ENCODE data around the gene AQR.

Gene AQR

GRCh38 chr15:34879107-34879506, 90.4 kb downstream of the AQR start:
- DNase-seq (ENCODE audit: low spot score): no peak

DNA sequence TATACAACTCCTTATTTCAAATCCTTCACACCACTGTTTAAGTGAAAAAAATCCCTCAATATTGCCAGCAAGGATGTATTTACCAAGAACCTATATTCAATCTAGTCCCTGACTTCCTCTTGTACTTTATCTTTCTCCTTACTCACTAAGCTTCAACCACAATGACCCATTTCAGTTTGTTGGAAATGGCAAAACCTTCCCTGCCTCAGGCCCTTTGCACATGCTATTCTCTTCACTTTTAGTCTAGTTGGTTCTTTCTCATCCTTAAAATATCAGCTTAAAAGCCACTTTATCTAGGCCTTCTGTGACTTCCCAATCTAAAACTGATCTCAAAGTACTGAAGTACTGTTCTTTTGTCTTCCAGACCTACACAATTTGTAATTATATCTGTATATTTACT, 92.9 kb downstream of the AQR start:
- no peak for DNase-seq (ENCODE audit: low spot score)

DNA sequence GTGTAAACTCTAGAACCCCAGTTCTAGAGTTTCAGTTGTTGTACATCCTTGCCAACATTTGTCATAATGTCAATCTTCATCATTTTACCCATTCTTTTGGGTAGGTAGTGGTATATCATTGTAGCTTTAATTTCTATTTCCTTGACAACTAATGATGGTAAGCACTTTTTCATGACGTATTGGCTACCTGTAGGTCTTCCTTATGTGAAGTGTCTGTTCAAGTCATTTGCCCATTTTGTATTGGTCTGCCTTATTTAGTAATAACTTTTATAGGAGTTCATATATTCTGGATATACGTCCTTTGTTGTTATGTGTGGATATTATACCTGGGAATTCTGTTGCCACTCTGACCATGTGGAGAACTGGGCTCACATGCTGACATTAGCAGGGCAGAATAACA, 100.4 kb downstream of the AQR start:
- DNase-seq (ENCODE audit: low spot score): no peak

GRCh38 chr15:34865531-34865930, 104.0 kb downstream of the AQR start:
- DNase-seq (ENCODE audit: low spot score): no peak

GRCh38 chr15:34861214-34861613, 108.3 kb downstream of the AQR start:
- no peak for DNase-seq (ENCODE audit: low spot score)

GRCh38 chr15:34855893-34856292, 113.6 kb downstream of the AQR start:
- no peak for DNase-seq (ENCODE audit: low spot score)

- no peak for DNase-seq (ENCODE audit: low spot score)
Measured at GRCh38 chr15:34855413-34855812, 114.1 kb downstream of the AQR start.

- no peak for DNase-seq (ENCODE audit: low spot score)
Measured at GRCh38 chr15:34854232-34854631, 115.3 kb downstream of the AQR start.

GRCh38 chr15:34853001-34853758, 116.4 kb downstream of the AQR start:
- DNase-seq (ENCODE audit: low spot score): no peak

- no peak for DNase-seq (ENCODE audit: low spot score)
Measured at GRCh38 chr15:34851751-34852150, 117.8 kb downstream of the AQR start.

- DNase-seq (ENCODE audit: low spot score): no peak
Measured at GRCh38 chr15:34851007-34851406, 118.5 kb downstream of the AQR start.

DNA sequence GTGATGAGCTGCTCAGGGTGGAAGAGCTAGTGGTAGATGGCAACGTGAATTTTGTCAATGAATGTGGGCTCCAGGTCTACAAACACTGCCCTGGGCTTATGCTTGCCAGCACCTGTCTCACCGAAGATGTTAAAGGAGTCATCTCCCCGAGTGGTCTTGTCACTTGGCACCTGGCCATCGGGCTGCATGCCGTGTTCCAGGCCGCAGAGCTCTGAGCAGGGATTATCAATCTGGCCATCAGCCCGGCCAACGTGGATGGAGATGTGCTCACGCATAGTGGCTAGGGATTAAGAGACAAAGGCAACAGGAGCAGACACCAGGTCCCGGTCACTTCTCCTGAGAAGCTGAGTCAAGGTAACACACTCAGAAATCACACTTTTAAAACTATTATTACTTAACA, 119.4 kb downstream of the AQR start:
- no peak for DNase-seq (ENCODE audit: low spot score)

DNA sequence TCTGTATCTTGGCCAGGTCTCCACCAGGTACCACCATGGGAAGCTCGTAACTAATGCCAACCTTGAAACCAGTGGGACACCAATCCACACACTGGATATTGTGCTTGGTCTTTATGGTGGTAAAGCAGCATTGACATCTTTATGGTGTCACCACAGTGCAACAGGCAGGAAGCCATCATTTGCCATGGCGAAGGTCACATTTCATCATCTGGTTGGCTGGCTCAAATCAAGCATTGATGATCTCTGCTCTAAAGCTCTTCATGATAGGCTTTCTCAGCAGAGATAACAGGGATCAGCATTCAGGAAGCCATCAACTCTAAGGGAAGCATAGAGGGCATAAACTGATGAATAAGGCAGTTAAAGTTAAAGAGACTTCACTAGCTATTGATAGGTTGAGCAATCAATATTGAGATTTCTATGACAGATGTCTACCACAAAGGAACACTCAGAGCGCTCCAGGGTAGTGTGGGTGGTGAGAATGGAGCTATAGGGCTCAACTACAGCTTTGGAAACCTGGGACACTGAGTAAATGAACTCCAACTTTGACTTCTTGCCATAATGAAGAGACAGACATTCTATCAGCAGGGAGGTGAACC, 120.1 kb downstream of the AQR start:
- no peak for DNase-seq (ENCODE audit: low spot score)

GRCh38 chr15:34847598-34847997, 121.9 kb downstream of the AQR start:
- DNase-seq (ENCODE audit: low spot score): no peak

GRCh38 chr15:34841262-34841725, 128.2 kb downstream of the AQR start:
- no peak for DNase-seq (ENCODE audit: low spot score)

DNA sequence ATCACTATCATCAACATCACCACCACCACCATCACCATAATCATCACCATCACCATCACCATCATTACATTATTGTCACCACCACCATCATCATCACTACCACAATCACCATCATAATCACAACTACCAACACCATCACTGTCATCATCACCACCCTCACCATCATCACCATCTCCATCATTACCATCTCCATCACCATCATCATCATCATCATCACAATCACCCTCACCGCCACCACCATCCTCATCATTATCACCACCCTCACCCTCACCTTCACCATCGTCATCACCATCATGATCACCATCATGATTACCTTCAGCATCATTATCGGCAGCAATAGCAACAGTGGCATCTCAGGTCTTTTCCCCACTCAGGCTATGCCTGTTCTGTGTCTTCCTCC, 131.3 kb downstream of the AQR start:
- no peak for DNase-seq (ENCODE audit: low spot score)

DNA sequence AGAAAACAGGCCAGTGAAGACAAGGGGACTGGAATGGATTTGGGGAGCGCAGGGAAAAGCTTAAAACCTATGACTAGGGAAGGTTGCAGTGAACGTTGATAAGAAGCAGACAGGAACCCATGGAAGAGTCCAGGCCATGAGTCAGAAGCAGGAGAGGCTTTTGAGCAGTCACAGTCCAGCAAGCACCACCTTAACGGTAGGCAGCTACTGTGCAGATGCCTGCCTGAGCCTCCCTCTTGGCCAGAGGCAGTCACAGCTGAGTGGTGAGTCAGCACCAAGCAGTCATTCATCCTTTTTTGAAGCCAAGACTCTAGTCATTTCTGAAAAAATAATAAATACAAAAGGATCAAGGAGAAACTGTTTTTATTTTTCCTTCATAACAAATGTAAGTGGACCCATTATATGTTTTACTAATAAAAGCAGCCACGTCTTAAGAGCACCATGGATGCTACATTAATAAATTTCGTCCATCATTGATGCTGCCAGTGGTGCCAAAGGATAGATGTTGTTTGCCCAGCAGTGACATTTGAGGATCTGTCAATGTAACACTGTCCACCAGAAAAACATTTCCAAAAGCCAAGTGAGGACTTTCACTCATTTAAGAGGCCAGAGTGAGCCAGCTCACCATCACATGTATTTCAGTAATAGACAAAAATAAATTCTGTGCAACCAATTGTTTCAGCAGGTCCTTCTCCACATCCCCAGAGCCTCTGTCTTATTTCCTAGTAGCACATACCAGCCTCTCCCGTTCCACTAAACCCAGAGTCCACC, 132.1 kb downstream of the AQR start:
- no peak for DNase-seq (ENCODE audit: low spot score)

GRCh38 chr15:34828145-34828911, 141.2 kb downstream of the AQR start:
- no peak for DNase-seq (ENCODE audit: low spot score)

DNA sequence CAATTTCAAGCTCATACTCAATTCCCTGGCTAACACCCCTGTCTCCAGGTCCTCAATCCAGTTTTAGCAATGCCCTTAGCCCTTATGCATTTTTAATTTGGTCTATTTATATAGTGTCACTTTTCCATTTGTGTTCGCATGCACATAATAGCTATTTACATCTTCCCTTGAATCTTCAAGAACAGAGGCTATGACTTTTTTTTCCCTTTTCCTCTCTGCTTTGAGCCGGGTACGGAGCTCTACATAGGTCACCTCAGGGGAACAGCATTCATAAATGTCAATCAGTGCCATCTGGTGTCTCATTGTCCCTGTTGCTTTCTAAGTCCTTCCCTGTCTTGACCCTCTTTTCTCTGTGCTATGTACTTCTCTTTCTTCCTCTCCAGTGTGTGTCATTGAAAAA, 147.7 kb downstream of the AQR start:
- no peak for DNase-seq (ENCODE audit: low spot score)

GRCh38 chr15:34820110-34820509, 149.4 kb downstream of the AQR start:
- DNase-seq (ENCODE audit: low spot score): no peak

DNA sequence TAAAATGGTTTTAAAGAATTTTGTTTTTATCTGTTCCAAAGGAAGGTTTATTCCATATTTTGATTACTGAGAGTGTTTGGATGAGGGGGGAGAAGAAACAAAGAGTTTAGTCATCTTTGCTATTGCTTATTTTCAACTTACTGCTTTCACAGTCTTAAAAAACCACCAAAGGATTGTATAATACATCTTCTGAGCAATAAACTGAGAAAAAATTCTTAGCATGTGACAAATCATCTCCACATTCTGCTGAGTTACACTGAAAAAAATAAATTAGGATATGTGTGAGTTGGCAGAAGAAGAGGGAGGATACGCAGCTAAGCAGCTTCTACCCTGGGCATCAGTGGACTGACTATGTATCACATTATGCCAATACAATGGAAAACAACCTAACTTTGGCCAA, 151.0 kb downstream of the AQR start:
- DNase-seq (ENCODE audit: low spot score): no peak

- DNase-seq (ENCODE audit: low spot score): no peak
Measured at GRCh38 chr15:34815836-34816235, 153.7 kb downstream of the AQR start.

Measured in HuH-7.5 (cell line).